BE2C (cell line): ENCODE measurements around the gene INTS6.

Experiments
- DNase-seq: peaks from one replicate; pipeline ENCODE4 v3.0.0-alpha.2; 2020
- H3K27me3 ChIP-seq: fragments of 250-450 bp; sonication (Bioruptor Pico); 2 replicates; pipeline ENCODE4 v1.5.1; 2020; ENCODE audit warnings: mild to moderate bottlenecking
- H3K36me3 ChIP-seq: fragments of 250-450 bp; sonication (Bioruptor Pico); 2 replicates; pipeline ENCODE4 v1.5.1; 2020; ENCODE audit warnings: mild to moderate bottlenecking
- H3K4me1 ChIP-seq: fragments of 250-450 bp; sonication (Bioruptor Pico); 2 replicates; pipeline ENCODE4 v1.5.1; 2020
- H3K4me3 ChIP-seq: 2 replicates; pipeline ENCODE4 v1.5.1; 2011; ENCODE audit warnings: low read depth, low read length
- H3K9me3 ChIP-seq: fragments of 250-450 bp; sonication (Bioruptor Pico); 2 replicates; pipeline ENCODE4 v1.5.1; 2020
- TF ChIP-seq, protein P1 (sequence below): IDR thresholded peaks from 2 replicates; pipeline ENCODE4 v1.5.1; 2012; ENCODE audit warnings: mild to moderate bottlenecking, low read depth, low read length

INTS6 gene

GRCh38 chr13:51321836-51322235 is 131.0 kb downstream of the INTS6 start:
- Histone ChIP-seq H3K27me3 (no peaks in the 10 kb centered on the region), H3K4me3 (no peak overlapping the region), H3K4me1 (no peaks in the 10 kb centered on the region), H3K36me3 (no peaks in the 10 kb centered on the region), H3K9me3 (no peaks in the 10 kb centered on the region)
- no peak for DNase-seq
- TF ChIP-seq, protein P1, sequence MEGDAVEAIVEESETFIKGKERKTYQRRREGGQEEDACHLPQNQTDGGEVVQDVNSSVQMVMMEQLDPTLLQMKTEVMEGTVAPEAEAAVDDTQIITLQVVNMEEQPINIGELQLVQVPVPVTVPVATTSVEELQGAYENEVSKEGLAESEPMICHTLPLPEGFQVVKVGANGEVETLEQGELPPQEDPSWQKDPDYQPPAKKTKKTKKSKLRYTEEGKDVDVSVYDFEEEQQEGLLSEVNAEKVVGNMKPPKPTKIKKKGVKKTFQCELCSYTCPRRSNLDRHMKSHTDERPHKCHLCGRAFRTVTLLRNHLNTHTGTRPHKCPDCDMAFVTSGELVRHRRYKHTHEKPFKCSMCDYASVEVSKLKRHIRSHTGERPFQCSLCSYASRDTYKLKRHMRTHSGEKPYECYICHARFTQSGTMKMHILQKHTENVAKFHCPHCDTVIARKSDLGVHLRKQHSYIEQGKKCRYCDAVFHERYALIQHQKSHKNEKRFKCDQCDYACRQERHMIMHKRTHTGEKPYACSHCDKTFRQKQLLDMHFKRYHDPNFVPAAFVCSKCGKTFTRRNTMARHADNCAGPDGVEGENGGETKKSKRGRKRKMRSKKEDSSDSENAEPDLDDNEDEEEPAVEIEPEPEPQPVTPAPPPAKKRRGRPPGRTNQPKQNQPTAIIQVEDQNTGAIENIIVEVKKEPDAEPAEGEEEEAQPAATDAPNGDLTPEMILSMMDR = no peak

- H3K9me3 ChIP-seq = no peaks in the 10 kb centered on the region
- no peaks in the 10 kb centered on the region for H3K27me3 ChIP-seq
- TF ChIP-seq, protein P1 = no peak
- H3K4me3 ChIP-seq = no peak overlapping the region
- H3K36me3 ChIP-seq = no peaks in the 10 kb centered on the region
- no peak for DNase-seq
- H3K4me1 ChIP-seq = no peaks in the 10 kb centered on the region
Observed at GRCh38 chr13:51318876-51319275, 134.0 kb downstream of the INTS6 start.

GRCh38 chr13:51318015-51318414 is 134.8 kb downstream of the INTS6 start:
- no peak for DNase-seq
- TF ChIP-seq, protein P1 = no peak
- no peaks in the 10 kb centered on the region for H3K4me1 ChIP-seq
- H3K36me3 ChIP-seq = no peaks in the 10 kb centered on the region
- H3K9me3 ChIP-seq = no peaks in the 10 kb centered on the region
- no peak overlapping the region for H3K4me3 ChIP-seq
- H3K27me3 ChIP-seq = no peaks in the 10 kb centered on the region

DNA sequence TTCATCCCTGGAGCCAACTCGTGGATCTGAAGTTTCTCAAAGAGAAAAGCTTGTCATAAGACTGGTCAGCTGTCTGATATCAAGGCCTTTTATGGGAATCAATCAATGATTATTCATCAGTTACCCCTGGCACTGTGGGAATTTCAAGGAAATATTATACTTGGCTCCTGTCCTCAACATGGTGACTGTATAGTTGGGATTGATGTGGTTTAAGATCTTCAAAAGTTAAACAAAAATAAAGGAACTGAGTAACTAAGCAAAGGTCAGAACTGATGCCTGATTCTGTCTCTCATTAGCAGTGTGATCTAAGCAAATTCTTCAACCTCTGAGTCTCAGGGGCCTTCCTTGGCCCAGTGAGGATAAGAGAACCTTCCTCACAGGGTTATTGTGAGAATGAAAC is 135.6 kb downstream of the INTS6 start:
- Histone ChIP-seq H3K9me3 (no peaks in the 10 kb centered on the region), H3K27me3 (no peaks in the 10 kb centered on the region), H3K36me3 (no peaks in the 10 kb centered on the region), H3K4me1 (no peaks in the 10 kb centered on the region), H3K4me3 (no peak overlapping the region)
- no peak for DNase-seq
- TF ChIP-seq, protein P1 = no peak

DNA sequence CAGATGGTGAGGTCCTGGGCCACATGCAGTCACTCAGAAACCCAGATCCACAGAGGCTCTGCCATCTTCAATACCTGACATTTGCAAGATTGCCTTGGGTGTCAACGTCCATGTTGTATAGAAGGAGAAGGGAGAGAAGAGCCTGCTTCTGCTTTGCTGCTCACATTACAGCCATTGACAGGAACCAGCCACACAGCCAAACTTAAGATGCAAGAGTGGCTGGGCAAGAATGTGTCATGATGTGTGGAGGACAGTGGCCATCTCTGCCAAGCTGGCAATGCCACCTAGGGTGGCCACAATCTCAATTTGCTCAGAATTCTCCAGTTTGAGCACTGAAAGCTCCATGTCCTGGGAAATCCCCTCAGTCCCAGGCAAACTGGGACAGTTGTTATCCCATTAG is 139.2 kb downstream of the INTS6 start:
- H3K9me3 ChIP-seq = no peaks in the 10 kb centered on the region
- no peak for DNase-seq
- H3K27me3 ChIP-seq = no peaks in the 10 kb centered on the region
- H3K4me1 ChIP-seq = no peaks in the 10 kb centered on the region
- TF ChIP-seq, protein P1 = no peak
- no peaks in the 10 kb centered on the region for H3K36me3 ChIP-seq
- no peak overlapping the region for H3K4me3 ChIP-seq

DNA sequence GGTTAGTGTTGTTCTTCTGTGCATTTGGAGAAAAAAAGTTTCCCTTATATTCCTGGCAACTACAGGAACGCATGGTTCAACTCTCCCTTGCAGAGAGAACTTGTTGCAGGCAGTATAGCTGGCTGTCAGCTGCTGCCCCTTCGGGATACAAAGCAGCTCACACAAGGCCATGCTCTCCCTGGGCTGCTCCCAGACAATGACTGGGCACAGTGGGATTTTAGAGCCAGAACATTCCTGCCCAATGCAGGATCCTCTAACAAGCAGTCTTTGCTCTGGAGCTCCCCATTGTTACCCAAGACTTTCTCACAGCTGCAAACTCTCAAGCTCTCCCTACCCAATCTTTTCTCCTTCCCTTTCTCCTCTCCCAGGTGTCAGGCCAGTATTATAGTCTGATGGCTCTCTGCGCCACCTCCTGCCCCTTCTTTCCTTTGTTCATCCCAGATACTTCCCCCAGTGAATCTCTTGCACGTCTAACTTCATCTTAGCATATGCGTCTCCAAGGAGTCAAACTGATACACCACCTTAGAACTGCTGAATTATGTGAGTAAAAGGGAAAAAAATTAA is 140.8 kb downstream of the INTS6 start:
- no peaks in the 10 kb centered on the region for H3K9me3 ChIP-seq
- TF ChIP-seq, protein P1 = no peak
- no peaks in the 10 kb centered on the region for H3K4me1 ChIP-seq
- H3K36me3 ChIP-seq = no peaks in the 10 kb centered on the region
- no peak for DNase-seq
- no peak overlapping the region for H3K4me3 ChIP-seq
- no peaks in the 10 kb centered on the region for H3K27me3 ChIP-seq
